CD14-positive monocyte (primary cell): Measurements from ENCODE around the gene EFCAB12. TPM values are rescaled to one million over a fixed set of nuclear protein-coding genes. Genes with fewer than 3 reads are reported as not detected.
"Not testable (repeated sequence)": the region's sequence is repeated elsewhere in the genome, so short reads cannot be mapped to it uniquely, and the experiment has no call there.

Source experiments
- DNase-seq, 3 donors: peaks; one replicate each; pipeline ENCODE4 v3.0.0-alpha.2; 2011 to 2022
- H2AFZ ChIP-seq: 2 replicates; pipeline ENCODE4 v1.6.0; 2012; ENCODE audit warnings: mild to moderate bottlenecking, low read depth, low read length, inconsistent platforms; ENCODE audit not compliant: insufficient read depth, poor library complexity, severe bottlenecking
- H3K27ac ChIP-seq, 2 donors: 1 replicate in 1 of 2; 2 replicates in 1 of 2; pipeline ENCODE4 v1.5.1; 2012 to 2013; ENCODE audit warnings: low read length in 2 of 2, control low read depth in 1 of 2, inconsistent platforms in 1 of 2, low read depth in 1 of 2, mild to moderate bottlenecking in 1 of 2
- H3K27me3 ChIP-seq, 2 donors: one replicate each; pipeline versions ENCODE4 v1.6.0 to v1.6.1; 2011 to 2013; ENCODE audit warnings: low read length in 2 of 2; ENCODE audit not compliant: control insufficient read depth in 2 of 2, insufficient read depth in 2 of 2
- H3K36me3 ChIP-seq, 2 donors: replicated peaks in 1 of 2; 1 replicate in 1 of 2; 2 replicates in 1 of 2; pipeline versions ENCODE4 v1.5.1 to v1.6.1; 2012 to 2013; ENCODE audit warnings: low read length in 2 of 2, control low read depth in 1 of 2, inconsistent platforms in 1 of 2, mild to moderate bottlenecking in 1 of 2; ENCODE audit not compliant: insufficient read depth in 2 of 2, control insufficient read depth in 1 of 2
- H3K4me1 ChIP-seq, 2 donors: 1 replicate in 1 of 2; 2 replicates in 1 of 2; pipeline versions ENCODE4 v1.5.1 to v1.6.1; 2012 to 2013; ENCODE audit warnings: low read length in 2 of 2, control low read depth in 1 of 2, inconsistent platforms in 1 of 2, mild to moderate bottlenecking in 1 of 2, moderate library complexity in 1 of 2; ENCODE audit not compliant: insufficient read depth in 2 of 2, control insufficient read depth in 1 of 2
- H3K4me2 ChIP-seq: replicated peaks from 2 replicates; pipeline ENCODE3; 2012; ENCODE audit warnings: low read length, moderate library complexity, mild to moderate bottlenecking; ENCODE audit not compliant: poor library complexity, severe bottlenecking; ENCODE audit errors: extremely low read depth
- H3K4me3 ChIP-seq, 3 experiments: fragments of 200-600 bp in 1 of 3; sonication (generic) in 1 of 3; replicated peaks in 1 of 3; 1 replicate in 2 of 3; 2 replicates in 1 of 3; pipeline ENCODE4 v1.5.1; 2011 to 2013; ENCODE audit warnings: low read length in 3 of 3, mild to moderate bottlenecking in 3 of 3, control low read depth in 2 of 3, low read depth in 2 of 3, inconsistent platforms in 1 of 3, moderate library complexity in 1 of 3
- H3K79me2 ChIP-seq: 2 replicates; pipeline ENCODE4 v1.6.0; 2012; ENCODE audit warnings: mild to moderate bottlenecking, control low read depth, inconsistent platforms, low read length, moderate library complexity; ENCODE audit not compliant: insufficient read depth
- H3K9ac ChIP-seq: 2 replicates; pipeline ENCODE4 v1.6.0; 2017; ENCODE audit warnings: low read length, mild to moderate bottlenecking; ENCODE audit not compliant: insufficient read depth, poor library complexity, severe bottlenecking
- H3K9me3 ChIP-seq, 2 donors: replicated peaks in 1 of 2; 1 replicate in 1 of 2; 2 replicates in 1 of 2; pipeline versions ENCODE4 v1.5.1 to v1.6.1; 2012 to 2013; ENCODE audit warnings: low read length in 2 of 2, control low read depth in 1 of 2; ENCODE audit not compliant: control insufficient read depth in 1 of 2, insufficient read depth in 1 of 2
- H4K20me1 ChIP-seq: 2 replicates; pipeline ENCODE4 v1.6.0; 2012; ENCODE audit warnings: mild to moderate bottlenecking, low read length, control low read depth, moderate library complexity; ENCODE audit not compliant: insufficient read depth
- H3K27ac Mint-ChIP-seq, 7 donors: one replicate each; pipeline ENCODE4 v1.8.0; 2020; ENCODE audit warnings: mild to moderate bottlenecking in 7 of 7, mixed read lengths in 7 of 7, moderate library complexity in 6 of 7, inconsistent platforms in 2 of 7
- H3K27me3 Mint-ChIP-seq, 3 donors: one replicate each; pipeline ENCODE4 v1.8.0; 2021 to 2022; ENCODE audit warnings: low read depth in 3 of 3, mild to moderate bottlenecking in 3 of 3, mixed read lengths in 3 of 3, moderate library complexity in 3 of 3, inconsistent platforms in 1 of 3
- H3K36me3 Mint-ChIP-seq, 2 donors: one replicate each; pipeline ENCODE4 v1.8.0; 2020; ENCODE audit warnings: mixed read lengths in 2 of 2, inconsistent platforms in 1 of 2, mild to moderate bottlenecking in 1 of 2
- H3K4me1 Mint-ChIP-seq: one replicate; pipeline ENCODE4 v1.8.0; 2020; ENCODE audit warnings: mild to moderate bottlenecking, mixed read lengths
- H3K4me3 Mint-ChIP-seq, 2 donors: one replicate each; pipeline ENCODE4 v1.8.0; 2020; ENCODE audit warnings: mild to moderate bottlenecking in 2 of 2, mixed read lengths in 2 of 2, moderate library complexity in 1 of 2
- H3K9me3 Mint-ChIP-seq, 7 donors: one replicate each; pipeline ENCODE4 v1.8.0; 2020 to 2022; ENCODE audit warnings: mixed read lengths in 7 of 7, mild to moderate bottlenecking in 6 of 7, moderate library complexity in 6 of 7, inconsistent platforms in 2 of 7
- CTCF ChIP-seq: fragments of 200-600 bp; IDR thresholded peaks from one replicate; pipeline ENCODE4 v1.8.0; 2022; ENCODE audit warnings: antibody characterized with exemption, mild to moderate bottlenecking
- WGBS: methylation state at CpG from one replicate; pipeline ENCODE4 v1.1.5; 2013; ENCODE audit warnings: missing lambda C conversion rate; ENCODE audit not compliant: insufficient coverage; 5-methylcytosine and 5-hydroxymethylcytosine counted together
- intact Hi-C, 2 donors: fragments of 100-400 bp; cut with micrococcal nuclease; formaldehyde crosslinking; loops; one replicate each; pipeline versions ENCODE4 v1.15.0 to v1.15.1; 2023
- polyA plus RNA-seq, 3 donors: library from polyadenylated mRNA; depleted of rRNA in 1 of 3; unstranded in 2 of 3; stranded (reverse) in 1 of 3; fragments of 300-500 nt in 2 of 3; fragments of >200 nt in 1 of 3; fragmentation: Illumina TruSeq in 2 of 3; gene quantifications; 1 replicate in 2 of 3; 2 replicates in 1 of 3; pipeline ENCODE4 v1.2.3, GENCODE V29; 2012 to 2021

The EFCAB12 gene
- polyA plus RNA-seq, 3 donors = 0.35 TPM; not detected in 2

- Histone ChIP-seq H3K4me1 (no peaks in the 10 kb centered on the region), H3K36me3 (peaks cover 71 to 92% of the 10 kb centered on the region in 2 donors), H3K9ac (no peak overlapping the region), H3K27me3 (no peaks in the 10 kb centered on the region), H3K27ac (no peak overlapping the region), H3K4me3 (no peak overlapping the region), H4K20me1 (peaks cover 6% of the 10 kb centered on the region), H2AFZ (no peak overlapping the region), H3K79me2 (peaks cover under 1% of the 10 kb centered on the region), H3K4me2 (no peak overlapping the region), H3K9me3 (no peaks in the 10 kb centered on the region)
- Mint-ChIP-seq H3K27ac (peak overlapping the region in 1 of 7 donors; percentile 21), H3K27me3 (no peaks in the 10 kb centered on the region), H3K9me3 (no peaks in the 10 kb centered on the region), H3K36me3 (peaks cover 75 to 89% of the 10 kb centered on the region in 2 donors), H3K4me3 (no peak overlapping the region), H3K4me1 (no peaks in the 10 kb centered on the region)
- WGBS = 100% methylated on average over 1 of the region's 3 CpGs
- intact Hi-C loops = no loop called here
- TF ChIP-seq CTCF = no peak
- no peak for DNase-seq
Observed at GRCh38 chr3:129389572-129389937, 38.9 kb downstream of the EFCAB12 start.

GRCh38 chr3:129388791-129389571 lies 39.5 kb downstream of the EFCAB12 start:
- H3K27ac ChIP-seq, H4K20me1 ChIP-seq, H3K27me3 Mint-ChIP-seq, DNase-seq, H3K4me3 Mint-ChIP-seq, H3K9ac ChIP-seq, H3K4me3 ChIP-seq, intact Hi-C loops, H3K9me3 Mint-ChIP-seq, H2AFZ ChIP-seq, H3K79me2 ChIP-seq, H3K4me1 Mint-ChIP-seq, H3K4me2 ChIP-seq, H3K27me3 ChIP-seq, H3K4me1 ChIP-seq, H3K9me3 ChIP-seq: not testable (repeated sequence)
- Mint-ChIP-seq H3K27ac (peak overlapping the region in 2 of 7 donors; percentile 21 to 64), H3K36me3 (peaks cover 73 to 83% of the 10 kb centered on the region in 2 donors)
- H3K36me3 ChIP-seq = peaks cover 66 to 86% of the 10 kb centered on the region in 2 donors
- WGBS = 100% methylated on average over 1 of the region's 8 CpGs
